HepG2 (cell line): ENCODE results near the gene CCL24. TPM values are rescaled to one million over a fixed set of nuclear protein-coding genes. Genes with fewer than 3 reads are reported as not detected.
"Not testable (repeated sequence)": the region's sequence is repeated elsewhere in the genome, so short reads cannot be mapped to it uniquely, and the experiment has no call there.

Experiments
- ATAC-seq: fragments of 200-7000 bp; cut with Tn5 transposase; 3 replicates; pipeline ENCODE4 v1.9.1; 2020; ENCODE audit warnings: mild to moderate bottlenecking, moderate library complexity
- BruUV-seq: library from RNA; stranded (reverse); fragments of 400-500 nt; replicated peaks from 2 replicates; lab custom pipeline; 2021; lab: Mats Ljungman, UMichigan
- CTCF ChIA-PET: fragments of 300-600 bp; formaldehyde crosslinking; extraction: SDS; loops from one replicate; lab custom pipeline; 2021; ENCODE audit warnings: low total read pairs, inconsistent platforms, low intra/inter-chr PET ratio; lab: Yijun Ruan, JAX
- POLR2A ChIA-PET: fragments of 350-600 bp; sonication (Branson Sonifier 250); formaldehyde crosslinking; loops from one replicate; lab custom pipeline; 2020; ENCODE audit warnings: antibody characterized with exemption, inconsistent platforms; lab: Yijun Ruan, JAX
- DNase-seq: peaks from one replicate; pipeline ENCODE4 v3.0.0-alpha.2; 2015; ENCODE audit warnings: low spot score
- FAIRE-seq: peaks from 3 replicates; lab custom pipeline; 2011; peaks lifted over from hg19 to GRCh38; lab: Jason Lieb, UNC
- H2AFZ ChIP-seq: one replicate; pipeline ENCODE4 v1.6.1; 2011; ENCODE audit warnings: low read length, inconsistent platforms
- H3K27ac ChIP-seq: fragments of 300-600 bp; 3 replicates; pipeline ENCODE4 v1.8.0; 2011; ENCODE audit warnings: mixed run types, mild to moderate bottlenecking, mixed read lengths, low read length, inconsistent platforms; ENCODE audit not compliant: insufficient read depth; ENCODE audit errors: extremely low read length
- H3K27me3 ChIP-seq, 2 experiments: fragments of 200-600 bp in 1 of 2; 2 replicates in 1 of 2; 3 replicates in 1 of 2; pipeline versions ENCODE4 v1.6.0 to v1.8.0; 2011; ENCODE audit warnings: low read length in 2 of 2, mild to moderate bottlenecking in 2 of 2, moderate library complexity in 2 of 2, inconsistent platforms in 1 of 2; ENCODE audit not compliant: insufficient read depth in 2 of 2, control insufficient read depth in 1 of 2
- H3K36me3 ChIP-seq, 2 experiments: fragments of 200-600 bp in 1 of 2; replicated peaks in 1 of 2; 2 replicates in 1 of 2; 3 replicates in 1 of 2; pipeline versions ENCODE4 v1.5.1 to v1.8.0; 2011; ENCODE audit warnings: low read length in 2 of 2, inconsistent platforms in 1 of 2; ENCODE audit not compliant: insufficient read depth in 2 of 2, control insufficient read depth in 1 of 2
- H3K4me1 ChIP-seq: 2 replicates; pipeline ENCODE4 v1.5.1; 2012; ENCODE audit warnings: low read length, inconsistent platforms; ENCODE audit not compliant: insufficient read depth
- H3K4me2 ChIP-seq: 2 replicates; pipeline ENCODE4 v1.6.0; 2011; ENCODE audit warnings: low read depth, low read length, inconsistent platforms
- H3K4me3 ChIP-seq, 3 experiments: fragments of 200-600 bp in 1 of 3; sonication (generic), shearing (Covaris generic) in 1 of 3; replicated peaks in 1 of 3; 2 replicates each; pipeline ENCODE4 v1.5.1; 2011 to 2016; ENCODE audit warnings: low read length in 3 of 3, inconsistent platforms in 2 of 3, low read depth in 2 of 3, mild to moderate bottlenecking in 2 of 3, control low read depth in 1 of 3, mixed read lengths in 1 of 3; ENCODE audit not compliant: insufficient read depth in 1 of 3
- H3K79me2 ChIP-seq: one replicate; pipeline ENCODE4 v1.6.1; 2011; ENCODE audit warnings: low read length, inconsistent platforms; ENCODE audit not compliant: insufficient read depth
- H3K9ac ChIP-seq: 2 replicates; pipeline ENCODE4 v1.6.0; 2011; ENCODE audit warnings: mild to moderate bottlenecking, low read depth, low read length, inconsistent platforms; ENCODE audit not compliant: insufficient read depth
- H3K9me3 ChIP-seq: 2 replicates; pipeline ENCODE4 v1.5.1; 2012; ENCODE audit warnings: mild to moderate bottlenecking, low read length
- H4K20me1 ChIP-seq: 2 replicates; pipeline ENCODE4 v1.6.0; 2011; ENCODE audit warnings: inconsistent platforms, mild to moderate bottlenecking, low read length, moderate library complexity; ENCODE audit not compliant: insufficient read depth
- WGBS: methylation state at CpG from one replicate; pipeline ENCODE4 v1.1.6; 2017; ENCODE audit warnings: low lambda C conversion rate; 5-methylcytosine and 5-hydroxymethylcytosine counted together
- in situ Hi-C: cut with HindIII; loops from 2 replicates; pipeline ENCODE4 v1.10.0; 2017; ENCODE audit warnings: low pct_unique_long_range_greater_than_20kb; ENCODE audit not compliant: extremely low pct_ligation_motif_present
- intact Hi-C: fragments of 100-400 bp; cut with micrococcal nuclease; formaldehyde crosslinking; loops from one replicate; pipeline ENCODE4 v1.10.0; 2022; ENCODE audit not compliant: unreplicated experiment
- polyA plus RNA-seq, 8 experiments: library from polyadenylated mRNA; depleted of rRNA in 3 of 8; stranded (reverse) in 7 of 8; unstranded in 1 of 8; fragments of >200 nt; fragmentation: Illumina TruSeq in 4 of 8; extraction: Trizol in 4 of 8; gene quantifications; 2 replicates each; pipeline versions ENCODE4 v1.2.1 to v1.2.3, GENCODE V29; 2011 to 2016; ENCODE audit warnings: low read depth in 4 of 8, missing spikeins in 1 of 8, mixed read lengths in 1 of 8; ENCODE audit not compliant: insufficient read depth in 1 of 8
- total RNA-seq, 5 experiments: library from RNA; depleted of rRNA; stranded (reverse); fragments of >200 nt; fragmentation: Illumina TruSeq; extraction: Trizol; gene quantifications; 2 replicates each; pipeline ENCODE4 v1.2.3, GENCODE V29; 2016; ENCODE audit warnings: low read depth in 1 of 5

The CCL24 gene
- total and polyA plus RNA-seq, 2 of the 13 experiments (the other 11 are each of a cell fraction or from before 2014, with no cell fraction given) = not detected

DNA sequence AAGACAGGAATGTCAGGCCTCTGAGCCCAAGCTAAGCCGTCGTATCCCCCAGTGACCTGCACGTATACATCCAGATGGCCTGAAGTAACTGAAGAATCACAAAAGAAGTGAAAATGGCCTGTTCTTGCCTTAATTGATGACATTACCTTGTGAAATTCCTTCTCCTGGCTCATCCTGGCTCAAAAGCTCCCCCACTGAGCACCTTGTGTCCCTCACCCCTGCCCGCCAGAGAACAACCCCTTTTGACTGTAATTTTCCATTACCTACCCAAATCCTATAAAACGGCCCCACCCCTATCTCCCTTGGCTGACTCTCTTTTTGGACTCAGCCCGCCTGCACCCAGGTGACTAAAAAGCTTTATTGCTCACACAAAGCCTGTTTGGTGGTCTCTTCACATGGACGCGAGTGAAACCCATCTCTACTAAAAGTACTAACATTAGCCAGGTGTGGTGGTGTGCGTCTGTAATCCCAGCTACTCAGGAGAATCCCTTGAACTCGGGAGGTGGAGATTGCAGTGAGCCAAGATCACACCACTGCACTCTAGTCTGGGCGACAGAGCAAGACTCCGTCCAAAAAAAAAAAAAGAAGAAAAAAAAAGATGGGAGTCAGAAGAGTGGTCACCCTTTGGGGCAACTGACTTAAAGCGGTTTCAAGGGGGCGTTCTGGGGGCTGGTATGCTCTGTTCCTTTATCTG is 25.3 kb downstream of the CCL24 start:
- BruUV-seq, H3K27ac ChIP-seq, in situ Hi-C loops, CTCF ChIA-PET, H3K27me3 ChIP-seq, H3K4me2 ChIP-seq, POLR2A ChIA-PET, H3K9ac ChIP-seq, H3K79me2 ChIP-seq, H2AFZ ChIP-seq, H3K4me1 ChIP-seq, ATAC-seq, H3K9me3 ChIP-seq, H4K20me1 ChIP-seq, intact Hi-C loops, H3K4me3 ChIP-seq, H3K36me3 ChIP-seq, DNase-seq, FAIRE-seq: not testable (repeated sequence)
- WGBS = 46% methylated on average over 14 of the region's 14 CpGs

DNA sequence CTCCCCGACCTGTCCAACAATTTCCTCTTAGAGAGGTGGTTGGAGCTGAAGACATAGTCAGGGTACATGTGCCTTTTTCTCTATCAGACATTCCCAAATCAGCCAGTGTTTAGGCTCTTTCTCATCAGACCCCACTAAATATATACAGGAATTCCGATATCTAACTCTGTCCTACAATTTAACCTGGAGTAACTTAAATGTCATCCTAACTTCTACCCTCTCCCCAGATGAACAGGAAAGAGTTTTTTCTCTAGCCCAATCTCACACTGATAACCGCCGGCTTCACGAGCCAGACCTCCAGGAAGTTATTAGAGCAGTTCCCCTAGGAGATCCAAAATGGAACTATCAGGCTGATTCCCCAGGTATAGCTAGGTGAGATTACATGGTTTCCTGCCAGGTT is 30.5 kb downstream of the CCL24 start:
- BruUV-seq, H3K9ac ChIP-seq, FAIRE-seq, H3K9me3 ChIP-seq, H3K4me1 ChIP-seq, intact Hi-C loops, POLR2A ChIA-PET, H3K4me2 ChIP-seq, H3K79me2 ChIP-seq, H4K20me1 ChIP-seq, H3K27ac ChIP-seq, H3K36me3 ChIP-seq, H2AFZ ChIP-seq, in situ Hi-C loops, H3K4me3 ChIP-seq, DNase-seq, CTCF ChIA-PET, ATAC-seq: not testable (repeated sequence)
- H3K27me3 ChIP-seq = peaks cover 0 to 12% of the 10 kb centered on the region in 2 experiments; a peak in 2 of 5 replicates
- WGBS = 61% methylated on average over 5 of the region's 5 CpGs

DNA sequence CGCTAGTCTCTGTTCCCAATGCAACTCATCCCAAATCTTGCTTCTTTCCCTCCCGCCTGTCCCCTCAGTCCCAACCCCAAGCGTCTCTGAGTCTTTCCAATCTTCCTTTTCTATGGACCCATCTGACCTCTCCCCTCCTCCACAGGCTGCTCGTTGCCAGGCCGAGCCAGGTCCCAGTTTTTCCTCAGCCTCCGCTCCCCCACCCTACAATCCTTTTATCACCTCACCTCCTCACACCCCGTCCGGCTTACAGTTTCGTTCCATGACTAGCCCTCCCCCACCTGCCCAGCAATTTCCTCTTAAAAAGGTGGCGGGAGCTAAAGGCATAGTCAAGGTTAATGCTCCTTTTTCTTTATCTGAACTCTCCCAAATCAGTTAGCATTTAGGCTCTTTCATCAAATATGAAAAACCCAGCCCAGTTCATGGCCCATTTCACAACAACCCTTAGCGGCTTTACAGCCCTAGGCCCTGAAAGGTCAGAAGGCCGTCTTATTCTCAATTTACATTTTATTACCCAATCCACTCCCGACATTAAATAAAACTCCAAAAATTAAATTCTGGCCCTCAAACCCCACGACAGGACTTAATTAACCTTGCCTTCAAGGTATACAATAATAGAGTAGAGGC is 32.8 kb downstream of the CCL24 start:
- H4K20me1 ChIP-seq, H3K36me3 ChIP-seq, ATAC-seq, H3K79me2 ChIP-seq, H3K9ac ChIP-seq, in situ Hi-C loops, FAIRE-seq, CTCF ChIA-PET, H3K9me3 ChIP-seq, H3K4me1 ChIP-seq, H2AFZ ChIP-seq, intact Hi-C loops, DNase-seq, H3K4me3 ChIP-seq, H3K27ac ChIP-seq, H3K4me2 ChIP-seq, POLR2A ChIA-PET, BruUV-seq: not testable (repeated sequence)
- H3K27me3 ChIP-seq = peaks cover 0 to 12% of the 10 kb centered on the region in 2 experiments; a peak in 2 of 5 replicates
- WGBS = 12% methylated on average over 14 of the region's 14 CpGs

DNA sequence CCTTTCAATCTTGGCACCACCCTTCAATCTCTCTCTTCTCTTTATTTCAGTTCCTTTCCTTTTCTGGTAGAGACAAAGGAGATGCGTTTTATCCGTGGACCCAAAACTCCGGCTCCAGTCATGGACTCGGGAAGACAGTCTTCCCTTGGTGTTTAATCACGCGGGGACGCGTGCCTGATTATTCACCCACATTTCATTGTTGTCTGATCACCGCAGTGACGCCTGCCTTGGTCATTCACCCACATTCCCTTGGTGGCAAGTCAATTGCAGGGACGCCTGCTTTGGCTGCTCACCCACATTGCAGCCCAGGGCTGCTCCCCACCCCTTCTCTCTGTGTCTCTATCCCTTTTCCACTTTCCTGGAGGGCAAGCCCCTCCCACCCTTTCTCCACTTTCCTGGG is 34.1 kb downstream of the CCL24 start:
- H2AFZ ChIP-seq, H3K9me3 ChIP-seq, H3K4me1 ChIP-seq, H3K79me2 ChIP-seq, H3K36me3 ChIP-seq, H3K4me3 ChIP-seq, CTCF ChIA-PET, H3K9ac ChIP-seq, FAIRE-seq, DNase-seq, POLR2A ChIA-PET, intact Hi-C loops, BruUV-seq, in situ Hi-C loops, H4K20me1 ChIP-seq, ATAC-seq, H3K4me2 ChIP-seq, H3K27ac ChIP-seq: not testable (repeated sequence)
- H3K27me3 ChIP-seq = peaks cover 0 to 12% of the 10 kb centered on the region in 2 experiments; a peak in 2 of 5 replicates
- WGBS = 68% methylated on average over 11 of the region's 11 CpGs
